K562 (cell line): ENCODE results near the gene ADGRA1. TPM values are rescaled to one million over a fixed set of nuclear protein-coding genes. Genes with fewer than 3 reads are reported as not detected.

Experiments
- CBFA2T3 ChIP-seq: fragments of 450-650 bp; IDR thresholded peaks from 2 replicates; pipeline ENCODE4 v1.6.1; 2017
- CHD4 ChIP-seq: fragments of 200-600 bp; sonication (generic); IDR thresholded peaks from 3 replicates; pipeline ENCODE4 v1.6.1; 2012; ENCODE audit warnings: low read depth, mild to moderate bottlenecking, mixed read lengths, low read length, inconsistent platforms; ENCODE audit not compliant: insufficient read depth, insufficient replicate concordance, poor library complexity, severe bottlenecking
- CREB1 ChIP-seq, 2 experiments: sonication (generic) in 1 of 2; formaldehyde crosslinking in 1 of 2; IDR thresholded peaks; 2 replicates each; pipeline versions ENCODE4 v1.6.1 to v1.8.0; 2012 to 2022; ENCODE audit warnings: inconsistent platforms in 1 of 2, mild to moderate bottlenecking in 1 of 2, missing genetic modification reagents in 1 of 2, moderate library complexity in 1 of 2
- DPF2 ChIP-seq: fragments of 450-650 bp; IDR thresholded peaks from 2 replicates; pipeline ENCODE4 v1.6.1; 2016
- ELF2 ChIP-seq: fragments of 250-450 bp; sonication (Bioruptor Pico); IDR thresholded peaks from 2 replicates; pipeline ENCODE4 v1.5.0; 2021; ENCODE audit warnings: mild to moderate bottlenecking
- ESRRA ChIP-seq: fragments of 450-650 bp; IDR thresholded peaks from 2 replicates; pipeline ENCODE4 v1.6.1; 2014; ENCODE audit warnings: low read depth, mild to moderate bottlenecking, moderate library complexity, borderline replicate concordance
- FOXA3 ChIP-seq, 2 experiments: fragments of 450-650 bp in 1 of 2; sonication (generic) in 1 of 2; formaldehyde crosslinking; IDR thresholded peaks in 1 of 2; conservative IDR thresholded peaks in 1 of 2; 2 replicates each; pipeline versions ENCODE4 v1.4.0 to v1.8.0; 2020 to 2022; ENCODE audit warnings: mild to moderate bottlenecking in 2 of 2, missing genetic modification reagents in 1 of 2
- MEF2A ChIP-seq: IDR thresholded peaks from 2 replicates; pipeline ENCODE4 v1.6.1; 2011; ENCODE audit warnings: low read depth, mild to moderate bottlenecking, low read length, moderate library complexity; ENCODE audit not compliant: control insufficient read depth
- MEIS2 ChIP-seq: fragments of 450-650 bp; IDR thresholded peaks from 2 replicates; pipeline ENCODE4 v1.6.1; 2014; ENCODE audit warnings: mild to moderate bottlenecking; ENCODE audit not compliant: partially characterized antibody
- RNF2 ChIP-seq: sonication (generic); IDR thresholded peaks from 2 replicates; pipeline ENCODE4 v1.6.1; 2016
- SMAD4 ChIP-seq: fragments of 250-450 bp; sonication (Bioruptor Pico); conservative IDR thresholded peaks from 2 replicates; pipeline ENCODE4 v1.8.0; 2021; ENCODE audit warnings: inconsistent platforms, mild to moderate bottlenecking, moderate library complexity
- TBL1XR1 ChIP-seq, 2 experiments: IDR thresholded peaks; 2 replicates each; pipeline ENCODE4 v1.6.1; 2012; ENCODE audit warnings: improper control_type of control experiment in 2 of 2, low read length in 2 of 2, mild to moderate bottlenecking in 1 of 2
- TCF3 ChIP-seq: sonication (generic); formaldehyde crosslinking; IDR thresholded peaks from 2 replicates; pipeline ENCODE4 v1.4.0; 2020; ENCODE audit warnings: mild to moderate bottlenecking, missing genetic modification reagents
- TGIF2 ChIP-seq: sonication (generic); formaldehyde crosslinking; IDR thresholded peaks from 2 replicates; pipeline ENCODE4 v1.8.1; 2022; ENCODE audit warnings: mild to moderate bottlenecking, missing genetic modification reagents, moderate library complexity
- TRIM24 ChIP-seq, 2 experiments: fragments of 450-650 bp; IDR thresholded peaks; 2 replicates each; pipeline ENCODE4 v1.6.1; 2016
- ZNF584 ChIP-seq: fragments of 200-800 bp; sonication (Bioruptor generic); IDR thresholded peaks from 2 replicates; pipeline ENCODE4 v1.6.1; 2016; ENCODE audit warnings: low read depth, mild to moderate bottlenecking, missing genetic modification characterization, missing compliant biosample characterization
- ZNF785 ChIP-seq: fragments of 250-450 bp; sonication (Bioruptor Pico); IDR thresholded peaks from 2 replicates; pipeline ENCODE4 v1.4.0; 2020; ENCODE audit warnings: mild to moderate bottlenecking
- ZNF79 ChIP-seq: fragments of 250-450 bp; sonication (Bioruptor Pico); IDR thresholded peaks from 2 replicates; pipeline ENCODE4 v1.4.0; 2020; ENCODE audit warnings: low read depth, mild to moderate bottlenecking, moderate library complexity
- polyA plus RNA-seq, 8 experiments: library from polyadenylated mRNA; depleted of rRNA in 4 of 8; stranded (reverse) in 5 of 8; unstranded in 3 of 8; fragments of >200 nt; fragmentation: Nextera tagmentation in 2 of 8; fragmentation: Illumina TruSeq in 1 of 8; extraction: Ambion mirVana in 2 of 8; extraction: Trizol in 1 of 8; gene quantifications; 2 replicates each; pipeline versions ENCODE4 v1.2.1 to v1.2.3, GENCODE V29; 2011 to 2014; ENCODE audit warnings: inconsistent platforms in 1 of 8, missing spikeins in 1 of 8
- total RNA-seq, 7 experiments: library from RNA; depleted of rRNA in 6 of 7; stranded (reverse); fragments of >200 nt in 6 of 7; fragmentation: Illumina TruSeq in 2 of 7; extraction: Trizol in 2 of 7; gene quantifications; 2 replicates each; pipeline versions ENCODE4 v1.2.1 to v1.2.3, GENCODE V29; 2011 to 2021; ENCODE audit warnings: low replicate concordance in 1 of 7
- TF ChIP-seq, protein P1 (sequence below): sonication (generic); formaldehyde crosslinking; IDR thresholded peaks from 2 replicates; pipeline ENCODE4 v1.8.0; 2022; ENCODE audit warnings: missing genetic modification reagents, mild to moderate bottlenecking, borderline replicate concordance
- TF ChIP-seq, protein P2 (sequence below): fragments of 150-350 bp; conservative IDR thresholded peaks from 2 replicates; pipeline ENCODE4 v1.6.1; 2014; ENCODE audit warnings: low read length
- TF ChIP-seq, protein P3 (sequence below), 2 experiments: IDR thresholded peaks in 1 of 2; conservative IDR thresholded peaks in 1 of 2; 2 replicates each; pipeline ENCODE4 v1.6.1; 2016; ENCODE audit warnings: low read depth in 2 of 2, mild to moderate bottlenecking in 1 of 2, missing compliant biosample characterization in 1 of 2, missing genetic modification characterization in 1 of 2, moderate library complexity in 1 of 2

The ADGRA1 gene
- total and polyA plus RNA-seq, 9 of the 15 experiments (the other 6 are each of a cell fraction or from before 2014, with no cell fraction given), result not detected

DNA sequence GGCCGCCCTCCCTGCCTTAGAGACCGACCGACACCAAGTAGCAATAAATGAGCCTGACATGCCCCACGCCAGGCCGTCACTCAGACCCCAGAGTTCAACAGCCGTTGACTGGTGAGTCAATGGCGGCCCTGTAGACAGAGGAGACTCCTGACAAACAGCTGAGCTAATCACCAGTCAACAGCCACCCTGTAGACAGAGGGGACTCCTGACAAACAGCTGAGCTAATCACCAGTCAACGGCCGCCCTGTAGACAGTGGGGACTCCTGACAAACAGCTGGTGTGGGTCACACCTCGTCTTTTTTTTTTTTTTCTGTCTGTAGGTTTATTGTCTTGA lies 55.4 kb downstream of the ADGRA1 start (continued):
- TF ChIP-seq, protein P1, sequence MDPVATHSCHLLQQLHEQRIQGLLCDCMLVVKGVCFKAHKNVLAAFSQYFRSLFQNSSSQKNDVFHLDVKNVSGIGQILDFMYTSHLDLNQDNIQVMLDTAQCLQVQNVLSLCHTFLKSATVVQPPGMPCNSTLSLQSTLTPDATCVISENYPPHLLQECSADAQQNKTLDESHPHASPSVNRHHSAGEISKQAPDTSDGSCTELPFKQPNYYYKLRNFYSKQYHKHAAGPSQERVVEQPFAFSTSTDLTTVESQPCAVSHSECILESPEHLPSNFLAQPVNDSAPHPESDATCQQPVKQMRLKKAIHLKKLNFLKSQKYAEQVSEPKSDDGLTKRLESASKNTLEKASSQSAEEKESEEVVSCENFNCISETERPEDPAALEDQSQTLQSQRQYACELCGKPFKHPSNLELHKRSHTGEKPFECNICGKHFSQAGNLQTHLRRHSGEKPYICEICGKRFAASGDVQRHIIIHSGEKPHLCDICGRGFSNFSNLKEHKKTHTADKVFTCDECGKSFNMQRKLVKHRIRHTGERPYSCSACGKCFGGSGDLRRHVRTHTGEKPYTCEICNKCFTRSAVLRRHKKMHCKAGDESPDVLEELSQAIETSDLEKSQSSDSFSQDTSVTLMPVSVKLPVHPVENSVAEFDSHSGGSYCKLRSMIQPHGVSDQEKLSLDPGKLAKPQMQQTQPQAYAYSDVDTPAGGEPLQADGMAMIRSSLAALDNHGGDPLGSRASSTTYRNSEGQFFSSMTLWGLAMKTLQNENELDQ (CRISPR knock-in tag), result no peak
- TF ChIP-seq SMAD4 (CRISPR knock-in tag) (peak; percentile 98), ZNF79 (CRISPR knock-in tag) (no peak), TBL1XR1 (IDR thresholded peaks at IDR 0.05; ENCODE audit: low read length in 2 of 2) (peak in 1 of 2 experiments; percentile 86; a peak in 2 of 4 replicates), RNF2 (0 out of 2 replicates have a peak, but pooled peaks have one; percentile 38), MEF2A (0 out of 2 replicates have a peak, but pooled peaks have one; percentile 9), TRIM24 (IDR thresholded peaks at IDR 0.05) (peak; percentile 93 to 96), ELF2 (CRISPR knock-in tag) (no peak), CREB1 (IDR thresholded peaks at IDR 0.05) (peak; percentile 38; the same call in 1 of the 2 replicates), CREB1 (CRISPR knock-in tag; IDR thresholded peaks at IDR 0.05) (peak; percentile 47; the same call in 1 of the 2 replicates), TGIF2 (CRISPR knock-in tag) (peak; percentile 94; the same call in 1 of the 2 replicates), DPF2 (0 out of 2 replicates have a peak, but pooled peaks have one; percentile 33), CBFA2T3 (peak; percentile 96), FOXA3 (CRISPR knock-in tag; conservative IDR thresholded peaks at IDR 0.05 in 1 of 2, IDR thresholded peaks at IDR 0.05 in 1 of 2) (peak in 1 of 2 experiments; percentile 81; a peak in 2 of 4 replicates), MEIS2 (peak; percentile 84), ZNF785 (CRISPR knock-in tag) (no peak), ZNF584 (CRISPR knock-in tag) (peak; percentile 61; the same call in 1 of the 2 replicates), TCF3 (CRISPR knock-in tag) (peak; percentile 92), ESRRA (no peak), CHD4 (no peak)
- TF ChIP-seq, protein P2, sequence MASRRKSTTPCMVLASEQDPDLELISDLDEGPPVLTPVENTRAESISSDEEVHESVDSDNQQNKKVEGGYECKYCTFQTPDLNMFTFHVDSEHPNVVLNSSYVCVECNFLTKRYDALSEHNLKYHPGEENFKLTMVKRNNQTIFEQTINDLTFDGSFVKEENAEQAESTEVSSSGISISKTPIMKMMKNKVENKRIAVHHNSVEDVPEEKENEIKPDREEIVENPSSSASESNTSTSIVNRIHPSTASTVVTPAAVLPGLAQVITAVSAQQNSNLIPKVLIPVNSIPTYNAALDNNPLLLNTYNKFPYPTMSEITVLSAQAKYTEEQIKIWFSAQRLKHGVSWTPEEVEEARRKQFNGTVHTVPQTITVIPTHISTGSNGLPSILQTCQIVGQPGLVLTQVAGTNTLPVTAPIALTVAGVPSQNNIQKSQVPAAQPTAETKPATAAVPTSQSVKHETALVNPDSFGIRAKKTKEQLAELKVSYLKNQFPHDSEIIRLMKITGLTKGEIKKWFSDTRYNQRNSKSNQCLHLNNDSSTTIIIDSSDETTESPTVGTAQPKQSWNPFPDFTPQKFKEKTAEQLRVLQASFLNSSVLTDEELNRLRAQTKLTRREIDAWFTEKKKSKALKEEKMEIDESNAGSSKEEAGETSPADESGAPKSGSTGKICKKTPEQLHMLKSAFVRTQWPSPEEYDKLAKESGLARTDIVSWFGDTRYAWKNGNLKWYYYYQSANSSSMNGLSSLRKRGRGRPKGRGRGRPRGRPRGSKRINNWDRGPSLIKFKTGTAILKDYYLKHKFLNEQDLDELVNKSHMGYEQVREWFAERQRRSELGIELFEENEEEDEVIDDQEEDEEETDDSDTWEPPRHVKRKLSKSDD, result no peak
- TF ChIP-seq, protein P3, sequence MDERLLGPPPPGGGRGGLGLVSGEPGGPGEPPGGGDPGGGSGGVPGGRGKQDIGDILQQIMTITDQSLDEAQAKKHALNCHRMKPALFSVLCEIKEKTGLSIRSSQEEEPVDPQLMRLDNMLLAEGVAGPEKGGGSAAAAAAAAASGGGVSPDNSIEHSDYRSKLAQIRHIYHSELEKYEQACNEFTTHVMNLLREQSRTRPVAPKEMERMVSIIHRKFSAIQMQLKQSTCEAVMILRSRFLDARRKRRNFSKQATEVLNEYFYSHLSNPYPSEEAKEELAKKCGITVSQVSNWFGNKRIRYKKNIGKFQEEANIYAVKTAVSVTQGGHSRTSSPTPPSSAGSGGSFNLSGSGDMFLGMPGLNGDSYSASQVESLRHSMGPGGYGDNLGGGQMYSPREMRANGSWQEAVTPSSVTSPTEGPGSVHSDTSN (CRISPR knock-in tag; IDR thresholded peaks at IDR 0.05; ENCODE audit: low read depth), result no peak
- TF ChIP-seq, protein P3 (tag; conservative IDR thresholded peaks at IDR 0.05; ENCODE audit: low read depth), result peak; percentile 70
